Astrocyte (in vitro differentiated cells and primary cell): ENCODE data around the gene MBL2. TPM values are rescaled to one million over a fixed set of nuclear protein-coding genes. Genes with fewer than 3 reads are reported as not detected.

ENCODE experiments used
- DNase-seq: peaks from one replicate; pipeline ENCODE4 v3.0.0-alpha.2; 2010; ENCODE audit warnings: low read depth
- FAIRE-seq: peaks from 2 replicates; lab custom pipeline; 2011; peaks lifted over from hg19 to GRCh38; lab: Jason Lieb, UNC
- H2AFZ ChIP-seq: 2 replicates; pipeline ENCODE4 v1.6.0; 2012; ENCODE audit warnings: low read depth, low read length, inconsistent platforms
- H3K27ac ChIP-seq: 2 replicates; pipeline ENCODE4 v1.5.1; 2011; ENCODE audit warnings: low read depth, low read length, inconsistent platforms
- H3K27me3 ChIP-seq: 2 replicates; pipeline ENCODE4 v1.6.0; 2011; ENCODE audit warnings: low read length, inconsistent platforms; ENCODE audit not compliant: insufficient read depth
- H3K36me3 ChIP-seq: 2 replicates; pipeline ENCODE4 v1.5.1; 2011; ENCODE audit warnings: low read length, inconsistent platforms; ENCODE audit not compliant: insufficient read depth
- H3K4me1 ChIP-seq: 2 replicates; pipeline ENCODE4 v1.5.1; 2011; ENCODE audit warnings: low read length, inconsistent platforms; ENCODE audit not compliant: insufficient read depth
- H3K4me2 ChIP-seq: 2 replicates; pipeline ENCODE4 v1.6.0; 2012; ENCODE audit warnings: low read length, inconsistent platforms
- H3K4me3 ChIP-seq: 2 replicates; pipeline ENCODE4 v1.5.1; 2011; ENCODE audit warnings: low read depth, mild to moderate bottlenecking, low read length, inconsistent platforms; ENCODE audit not compliant: insufficient read depth
- H3K79me2 ChIP-seq: 2 replicates; pipeline ENCODE4 v1.6.0; 2012; ENCODE audit warnings: mild to moderate bottlenecking, low read length, inconsistent platforms; ENCODE audit not compliant: insufficient read depth
- H3K9ac ChIP-seq: 2 replicates; pipeline ENCODE4 v1.6.0; 2012; ENCODE audit warnings: mild to moderate bottlenecking, low read length, inconsistent platforms
- H3K9me3 ChIP-seq: 2 replicates; pipeline ENCODE4 v1.5.1; 2012; ENCODE audit warnings: low read depth, mild to moderate bottlenecking, low read length, inconsistent platforms; ENCODE audit not compliant: insufficient read depth
- H4K20me1 ChIP-seq: 2 replicates; pipeline ENCODE4 v1.6.0; 2012; ENCODE audit warnings: low read length, inconsistent platforms; ENCODE audit not compliant: insufficient read depth
- H3K27ac Mint-ChIP-seq: one replicate; pipeline ENCODE4 v1.8.0; 2021; ENCODE audit warnings: mild to moderate bottlenecking, mixed read lengths; ENCODE audit not compliant: unreplicated experiment
- H3K27me3 Mint-ChIP-seq: one replicate; pipeline ENCODE4 v1.8.0; 2021; ENCODE audit warnings: low read depth, mixed read lengths; ENCODE audit not compliant: unreplicated experiment
- H3K36me3 Mint-ChIP-seq: one replicate; pipeline ENCODE4 v1.8.0; 2021; ENCODE audit warnings: low read depth, mixed read lengths; ENCODE audit not compliant: unreplicated experiment
- H3K4me1 Mint-ChIP-seq: one replicate; pipeline ENCODE4 v1.8.0; 2021; ENCODE audit warnings: low read depth, mixed read lengths; ENCODE audit not compliant: unreplicated experiment
- H3K4me3 Mint-ChIP-seq: one replicate; pipeline ENCODE4 v1.8.0; 2021; ENCODE audit warnings: mild to moderate bottlenecking, moderate library complexity, mixed read lengths; ENCODE audit not compliant: unreplicated experiment
- H3K9me3 Mint-ChIP-seq: one replicate; pipeline ENCODE4 v1.8.0; 2021; ENCODE audit warnings: mild to moderate bottlenecking, mixed read lengths; ENCODE audit not compliant: unreplicated experiment
- EZH2 ChIP-seq: IDR thresholded peaks from 2 replicates; pipeline ENCODE4 v1.6.1; 2012; ENCODE audit warnings: mild to moderate bottlenecking, low read length, inconsistent platforms; ENCODE audit not compliant: insufficient read depth
- total RNA-seq: library from RNA; stranded (reverse); gene quantifications from 2 replicates; pipeline ENCODE4 v1.2.1, GENCODE V29; 2021
- TF ChIP-seq, protein P1 (sequence below): IDR thresholded peaks from 2 replicates; pipeline ENCODE4 v1.5.1; 2011; ENCODE audit warnings: low read depth, mild to moderate bottlenecking, inconsistent platforms, low read length, moderate library complexity; ENCODE audit not compliant: insufficient read depth

MBL2 gene
- total RNA-seq, 1 donor from 2014 or later, result not detected

DNA sequence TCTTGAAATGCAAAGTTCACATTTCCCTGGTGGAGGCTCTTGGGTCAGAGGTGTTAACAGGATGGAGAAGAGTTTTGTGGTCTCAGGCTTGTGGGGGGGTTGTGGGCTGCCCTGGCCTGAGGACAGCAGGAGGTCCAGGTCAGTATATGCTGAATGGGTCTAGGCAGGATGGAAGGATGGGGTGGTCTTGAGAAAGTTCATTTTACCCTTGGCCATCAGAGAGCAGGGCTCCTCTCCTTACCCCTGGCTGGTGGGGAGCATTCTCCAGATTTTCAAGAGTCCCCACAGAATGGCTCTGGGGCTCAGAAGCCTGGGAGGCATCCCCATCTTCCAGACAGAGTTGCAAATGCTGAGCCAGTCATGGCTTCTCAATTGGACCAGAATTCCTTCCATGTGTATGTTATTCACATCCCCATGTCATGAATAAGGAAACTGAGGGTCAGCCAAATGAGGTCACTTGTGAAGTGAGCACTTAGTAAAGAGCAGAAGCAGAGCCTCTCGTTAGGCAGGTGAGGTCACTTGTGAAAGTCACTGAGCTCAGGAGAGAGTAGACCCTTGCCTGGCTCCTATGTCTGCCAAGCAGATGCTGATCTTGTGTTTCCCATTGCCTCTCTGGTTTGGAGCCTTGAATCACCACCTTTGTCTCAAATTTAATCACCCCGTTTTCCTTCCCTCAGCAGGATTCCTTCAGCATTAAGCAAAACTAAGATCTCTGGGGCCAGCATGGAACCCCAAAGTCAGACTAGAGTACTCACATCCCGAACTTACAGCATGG is 33.0 kb downstream of the MBL2 start:
- Mint-ChIP-seq H3K27me3 (no peaks in the 10 kb centered on the region), H3K27ac (no peak overlapping the region), H3K4me3 (no peak overlapping the region), H3K36me3 (no peaks in the 10 kb centered on the region), H3K4me1 (peaks cover 2% of the 10 kb centered on the region), H3K9me3 (peaks cover 2% of the 10 kb centered on the region)
- Histone ChIP-seq H3K4me3 (no peak overlapping the region), H3K4me2 (no peak overlapping the region), H2AFZ (no peak overlapping the region), H4K20me1 (no peaks in the 10 kb centered on the region), H3K9ac (no peak overlapping the region), H3K4me1 (no peaks in the 10 kb centered on the region), H3K27me3 (no peaks in the 10 kb centered on the region), H3K9me3 (no peaks in the 10 kb centered on the region), H3K79me2 (no peaks in the 10 kb centered on the region), H3K36me3 (no peaks in the 10 kb centered on the region), H3K27ac (no peak overlapping the region)
- no peak for DNase-seq
- no peak for FAIRE-seq
- TF ChIP-seq, protein P1, sequence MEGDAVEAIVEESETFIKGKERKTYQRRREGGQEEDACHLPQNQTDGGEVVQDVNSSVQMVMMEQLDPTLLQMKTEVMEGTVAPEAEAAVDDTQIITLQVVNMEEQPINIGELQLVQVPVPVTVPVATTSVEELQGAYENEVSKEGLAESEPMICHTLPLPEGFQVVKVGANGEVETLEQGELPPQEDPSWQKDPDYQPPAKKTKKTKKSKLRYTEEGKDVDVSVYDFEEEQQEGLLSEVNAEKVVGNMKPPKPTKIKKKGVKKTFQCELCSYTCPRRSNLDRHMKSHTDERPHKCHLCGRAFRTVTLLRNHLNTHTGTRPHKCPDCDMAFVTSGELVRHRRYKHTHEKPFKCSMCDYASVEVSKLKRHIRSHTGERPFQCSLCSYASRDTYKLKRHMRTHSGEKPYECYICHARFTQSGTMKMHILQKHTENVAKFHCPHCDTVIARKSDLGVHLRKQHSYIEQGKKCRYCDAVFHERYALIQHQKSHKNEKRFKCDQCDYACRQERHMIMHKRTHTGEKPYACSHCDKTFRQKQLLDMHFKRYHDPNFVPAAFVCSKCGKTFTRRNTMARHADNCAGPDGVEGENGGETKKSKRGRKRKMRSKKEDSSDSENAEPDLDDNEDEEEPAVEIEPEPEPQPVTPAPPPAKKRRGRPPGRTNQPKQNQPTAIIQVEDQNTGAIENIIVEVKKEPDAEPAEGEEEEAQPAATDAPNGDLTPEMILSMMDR, result no peak
- TF ChIP-seq EZH2, result no peak

DNA sequence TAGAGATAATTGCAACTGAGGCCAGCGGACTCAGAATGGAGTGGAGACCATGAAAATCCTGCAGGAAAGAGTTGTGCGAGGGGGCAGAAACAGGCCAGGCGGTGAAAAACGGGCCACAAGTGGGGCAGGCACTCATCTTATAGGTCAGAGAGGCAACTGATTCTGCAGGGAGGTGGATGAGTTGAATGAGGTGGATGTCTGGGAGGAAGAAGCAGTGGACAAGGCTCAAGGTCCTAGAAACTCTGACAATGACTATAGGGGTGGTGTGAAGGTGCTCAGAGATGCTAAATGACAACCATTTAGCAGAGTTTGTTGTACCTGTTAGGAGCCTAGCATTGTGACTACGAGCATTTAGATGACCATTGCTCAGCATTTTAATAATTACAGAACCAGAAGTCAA is 33.6 kb downstream of the MBL2 start:
- DNase-seq (no peak), FAIRE-seq (no peak)
- no peak overlapping the region for H3K9ac ChIP-seq
- TF ChIP-seq EZH2, result no peak
- TF ChIP-seq, protein P1, result no peak
- no peak overlapping the region for H3K27ac Mint-ChIP-seq
- no peak overlapping the region for H3K27ac ChIP-seq
- no peaks in the 10 kb centered on the region for H3K27me3 ChIP-seq
- no peaks in the 10 kb centered on the region for H3K36me3 Mint-ChIP-seq
- no peak overlapping the region for H3K4me2 ChIP-seq
- no peaks in the 10 kb centered on the region for H3K27me3 Mint-ChIP-seq
- H3K4me1 Mint-ChIP-seq, result peaks cover 2% of the 10 kb centered on the region
- H3K9me3 Mint-ChIP-seq, result peaks cover 2% of the 10 kb centered on the region
- H3K36me3 ChIP-seq, result no peaks in the 10 kb centered on the region
- H3K79me2 ChIP-seq, result no peaks in the 10 kb centered on the region
- no peaks in the 10 kb centered on the region for H3K9me3 ChIP-seq
- H3K4me1 ChIP-seq, result no peaks in the 10 kb centered on the region
- H3K4me3 Mint-ChIP-seq, result no peak overlapping the region
- no peak overlapping the region for H3K4me3 ChIP-seq
- no peaks in the 10 kb centered on the region for H4K20me1 ChIP-seq
- no peak overlapping the region for H2AFZ ChIP-seq
